A673 (cell line): ENCODE measurements around the gene NUP35. TPM values are rescaled to one million over a fixed set of nuclear protein-coding genes. Genes with fewer than 3 reads are reported as not detected.

Experiments used
- BruUV-seq: library from RNA; stranded (reverse); fragments of 400-500 nt; replicated peaks from 2 replicates; lab custom pipeline; 2021; lab: Mats Ljungman, UMichigan
- CTCF ChIA-PET: fragments of 300-600 bp; sonication (Branson Sonifier 250); formaldehyde crosslinking; loops from one replicate; lab custom pipeline; 2022; ENCODE audit warnings: antibody characterized with exemption; lab: Charles Lee
- POLR2A ChIA-PET: fragments of 300-600 bp; sonication (Branson Sonifier 250); formaldehyde crosslinking; loops from one replicate; lab custom pipeline; 2022; ENCODE audit warnings: antibody characterized with exemption; ENCODE audit not compliant: low non-redundant PET; lab: Charles Lee
- DNase-seq: peaks from one replicate; pipeline ENCODE4 v3.0.0-alpha.2; 2015; ENCODE audit warnings: low spot score
- H3K27ac ChIP-seq: fragments of 200-600 bp; sonication (generic); 2 replicates; pipeline ENCODE4 v1.5.1; 2016; ENCODE audit warnings: mixed run types, low read depth, mild to moderate bottlenecking, mixed read lengths, antibody characterized with exemption, low read length; ENCODE audit not compliant: poor library complexity, severe bottlenecking
- H3K27me3 ChIP-seq: fragments of 200-600 bp; sonication (generic); replicated peaks from 2 replicates; pipeline ENCODE4 v1.6.1; 2017; ENCODE audit warnings: mixed run types, low read depth, mild to moderate bottlenecking, mixed read lengths, antibody characterized with exemption, low read length; ENCODE audit not compliant: insufficient read depth, poor library complexity
- H3K36me3 ChIP-seq: fragments of 200-600 bp; sonication (generic); 2 replicates; pipeline ENCODE4 v1.6.1; 2016; ENCODE audit warnings: mixed run types, mild to moderate bottlenecking, mixed read lengths, antibody characterized with exemption, low read length; ENCODE audit not compliant: insufficient read depth, poor library complexity, severe bottlenecking
- H3K4me1 ChIP-seq: fragments of 200-600 bp; sonication (generic); 2 replicates; pipeline ENCODE4 v1.6.1; 2017; ENCODE audit warnings: mixed run types, mild to moderate bottlenecking, mixed read lengths, antibody characterized with exemption, low read length; ENCODE audit not compliant: insufficient read depth, poor library complexity, severe bottlenecking
- H3K4me3 ChIP-seq: fragments of 200-600 bp; sonication (generic); 2 replicates; pipeline ENCODE4 v1.5.1; 2016; ENCODE audit warnings: low read depth, mixed run types, mild to moderate bottlenecking, mixed read lengths, low read length; ENCODE audit not compliant: poor library complexity, severe bottlenecking
- H3K9me3 ChIP-seq: fragments of 200-600 bp; sonication (generic); 2 replicates; pipeline ENCODE4 v1.6.1; 2016; ENCODE audit warnings: mixed run types, low read depth, mild to moderate bottlenecking, mixed read lengths, antibody characterized with exemption, low read length; ENCODE audit not compliant: poor library complexity, severe bottlenecking
- CTCF ChIP-seq: fragments of 300-800, 200-600 bp; sonication (generic); conservative IDR thresholded peaks from 2 replicates; pipeline ENCODE4 v1.5.1; 2017; ENCODE audit warnings: low read depth, mild to moderate bottlenecking, antibody characterized with exemption, low read length, moderate library complexity, mixed read lengths
- EZH2 ChIP-seq: fragments of 200-600 bp; sonication (generic); IDR thresholded peaks from 2 replicates; pipeline ENCODE4 v1.6.1; 2017; ENCODE audit warnings: borderline replicate concordance, low read depth, mild to moderate bottlenecking, mixed read lengths, antibody characterized with exemption, low read length; ENCODE audit not compliant: poor library complexity, severe bottlenecking
- intact Hi-C: fragments of 100-400 bp; cut with micrococcal nuclease; formaldehyde crosslinking; loops from one replicate; pipeline ENCODE4 v1.10.0; 2022; ENCODE audit not compliant: unreplicated experiment
- total RNA-seq: library from RNA; stranded (reverse); gene quantifications from 2 replicates; pipeline ENCODE4 v1.2.3, GENCODE V29; 2021

NUP35 gene
- total RNA-seq, 1 experiment from 2014 or later = 62.0 TPM

- no peak for DNase-seq
- CTCF ChIA-PET = no interaction called here
- intact Hi-C loops = no loop called here
- Histone ChIP-seq H3K9me3 (peaks cover 3% of the 10 kb centered on the region), H3K4me3 (no peak overlapping the region), H3K4me1 (no peaks in the 10 kb centered on the region), H3K27ac (no peak overlapping the region), H3K27me3 (no peaks in the 10 kb centered on the region), H3K36me3 (no peaks in the 10 kb centered on the region)
- no TSS peak for BruUV-seq
- TF ChIP-seq EZH2 = no peak
- no peak for TF ChIP-seq CTCF
- POLR2A ChIA-PET = no interaction called here
These were observed 82.9 kb downstream of the NUP35 start for GRCh38 chr2:183207110-183207509.

- no peak overlapping the region for H3K4me3 ChIP-seq
- no TSS peak for BruUV-seq
- H3K9me3 ChIP-seq = peaks cover 3% of the 10 kb centered on the region
- no peak for TF ChIP-seq EZH2
- no peak for TF ChIP-seq CTCF
- ChIA-PET CTCF (no interaction called here), POLR2A (no interaction called here)
- no peaks in the 10 kb centered on the region for H3K4me1 ChIP-seq
- DNase-seq = no peak
- H3K27ac ChIP-seq = no peak overlapping the region
- intact Hi-C loops = no loop called here
- no peaks in the 10 kb centered on the region for H3K36me3 ChIP-seq
- no peaks in the 10 kb centered on the region for H3K27me3 ChIP-seq
These were observed 85.3 kb downstream of the NUP35 start for GRCh38 chr2:183209395-183210028.

Other genes with a start within 250 kb of the NUP35 start
- 153 and 177 TPM in 2 replicates for gene NCKAP1, start 86.0 kb upstream of the NUP35 start, total RNA-seq
- 5.2 and 6.4 TPM in 2 replicates for gene DUSP19, start 45.7 kb upstream of the NUP35 start, total RNA-seq